Measurements from ENCODE around the gene CABLES1. TPM values are rescaled to one million over a fixed set of nuclear protein-coding genes. Genes with fewer than 3 reads are reported as not detected.

The CABLES1 gene
- total RNA-seq, 2 donors from 2014 or later: 9.9 to 16.7 TPM

DNA sequence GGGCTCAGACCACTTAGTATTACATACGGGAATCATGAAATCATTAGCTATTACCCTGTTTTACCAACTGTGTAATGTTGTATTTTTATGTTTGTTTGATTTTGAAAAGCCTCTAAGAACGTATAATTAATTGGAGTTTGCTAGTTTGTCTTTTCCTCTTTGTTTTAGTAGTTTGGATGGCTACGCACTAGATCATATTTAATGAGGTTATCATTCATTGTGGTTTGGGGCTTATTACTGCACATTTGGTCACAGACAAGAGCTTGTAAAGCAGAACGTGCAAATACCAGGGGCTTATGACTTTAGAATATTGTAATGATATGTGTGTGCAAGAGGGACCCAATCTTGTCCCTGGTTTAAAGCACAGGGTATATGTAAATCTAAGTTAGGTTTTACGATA lies 10.3 kb downstream of the CABLES1 start:
- Mint-ChIP-seq H3K9me3 (no peaks in the 10 kb centered on the region), H3K36me3 (ENCODE audit: low read depth) (peaks cover 6% of the 10 kb centered on the region), H3K27ac (no peak overlapping the region), H3K4me3 (no peak overlapping the region), H3K4me1 (peaks cover 26% of the 10 kb centered on the region), H3K27me3 (ENCODE audit: insufficient read depth) (no peaks in the 10 kb centered on the region)
- Histone ChIP-seq H3K27ac (ENCODE audit: low read depth, low read length) (no peak overlapping the region), H3K27me3 (ENCODE audit: control insufficient read depth, insufficient read depth, low read length, poor library complexity, severe bottlenecking) (no peaks in the 10 kb centered on the region), H3K36me3 (ENCODE audit: control insufficient read depth, insufficient read depth, low read length) (no peaks in the 10 kb centered on the region), H3K9me3 (ENCODE audit: control insufficient read depth, low read length) (no peaks in the 10 kb centered on the region), H3K4me3 (ENCODE audit: low read length) (no peak overlapping the region), H3K4me1 (ENCODE audit: control insufficient read depth, insufficient read depth, low read length) (no peaks in the 10 kb centered on the region), H3K9ac (ENCODE audit: extremely low read depth, low read length, poor library complexity, severe bottlenecking) (no peak overlapping the region)
- DNase-seq: no peak
- TF ChIP-seq, protein P1, sequence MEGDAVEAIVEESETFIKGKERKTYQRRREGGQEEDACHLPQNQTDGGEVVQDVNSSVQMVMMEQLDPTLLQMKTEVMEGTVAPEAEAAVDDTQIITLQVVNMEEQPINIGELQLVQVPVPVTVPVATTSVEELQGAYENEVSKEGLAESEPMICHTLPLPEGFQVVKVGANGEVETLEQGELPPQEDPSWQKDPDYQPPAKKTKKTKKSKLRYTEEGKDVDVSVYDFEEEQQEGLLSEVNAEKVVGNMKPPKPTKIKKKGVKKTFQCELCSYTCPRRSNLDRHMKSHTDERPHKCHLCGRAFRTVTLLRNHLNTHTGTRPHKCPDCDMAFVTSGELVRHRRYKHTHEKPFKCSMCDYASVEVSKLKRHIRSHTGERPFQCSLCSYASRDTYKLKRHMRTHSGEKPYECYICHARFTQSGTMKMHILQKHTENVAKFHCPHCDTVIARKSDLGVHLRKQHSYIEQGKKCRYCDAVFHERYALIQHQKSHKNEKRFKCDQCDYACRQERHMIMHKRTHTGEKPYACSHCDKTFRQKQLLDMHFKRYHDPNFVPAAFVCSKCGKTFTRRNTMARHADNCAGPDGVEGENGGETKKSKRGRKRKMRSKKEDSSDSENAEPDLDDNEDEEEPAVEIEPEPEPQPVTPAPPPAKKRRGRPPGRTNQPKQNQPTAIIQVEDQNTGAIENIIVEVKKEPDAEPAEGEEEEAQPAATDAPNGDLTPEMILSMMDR (conservative IDR thresholded peaks at IDR 0.05): no peak
- 94% methylated on average over 5 of the region's 5 CpGs; no CpG with 5 or more reads in 1 of the 2 experiments for WGBS, 2 experiments (ENCODE audit: insufficient coverage in 1 of 2, insufficient read length in 1 of 2)

DNA sequence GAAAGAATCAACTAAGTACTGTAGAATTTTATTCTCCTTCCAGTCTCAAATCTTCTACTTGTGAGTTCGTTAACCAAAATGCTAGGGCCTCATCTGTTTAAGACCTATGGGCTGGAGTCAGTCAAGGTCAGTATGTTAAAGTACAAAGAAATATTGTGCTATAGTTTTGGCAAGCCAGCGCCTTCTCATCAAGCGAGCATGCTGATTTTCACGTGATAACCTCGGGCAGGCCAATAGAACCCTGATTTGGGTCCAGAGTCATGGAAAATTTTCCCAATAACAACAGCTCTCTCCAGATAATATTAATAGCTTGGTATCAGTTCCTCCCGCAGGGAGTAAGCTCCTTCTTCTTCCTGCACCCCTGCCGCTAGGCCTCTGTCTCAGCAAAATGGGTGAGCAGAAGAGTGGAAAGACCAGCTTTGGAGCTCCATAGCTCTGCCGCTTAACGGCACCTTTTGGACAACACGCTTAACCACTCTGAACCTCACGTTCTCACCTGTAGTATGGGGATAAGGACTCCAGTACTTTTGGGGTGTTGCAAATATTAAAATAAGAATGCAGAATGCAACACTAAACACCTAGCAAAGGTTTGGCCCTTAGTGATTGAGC lies 11.7 kb downstream of the CABLES1 start:
- H3K4me1 Mint-ChIP-seq: peaks cover 15% of the 10 kb centered on the region
- no peaks in the 10 kb centered on the region for H3K27me3 ChIP-seq (ENCODE audit: control insufficient read depth, insufficient read depth, low read length, poor library complexity, severe bottlenecking)
- no peaks in the 10 kb centered on the region for H3K4me1 ChIP-seq (ENCODE audit: control insufficient read depth, insufficient read depth, low read length)
- no peak overlapping the region for H3K27ac Mint-ChIP-seq
- TF ChIP-seq, protein P1 (conservative IDR thresholded peaks at IDR 0.05): no peak
- no peaks in the 10 kb centered on the region for H3K36me3 ChIP-seq (ENCODE audit: control insufficient read depth, insufficient read depth, low read length)
- DNase-seq: no peak
- H3K4me3 Mint-ChIP-seq: no peak overlapping the region
- H3K27ac ChIP-seq (ENCODE audit: low read depth, low read length): no peak overlapping the region
- H3K36me3 Mint-ChIP-seq (ENCODE audit: low read depth): peaks cover 8% of the 10 kb centered on the region
- H3K4me3 ChIP-seq (ENCODE audit: low read length): no peak overlapping the region
- H3K9me3 Mint-ChIP-seq: no peaks in the 10 kb centered on the region
- H3K9me3 ChIP-seq (ENCODE audit: control insufficient read depth, low read length): no peaks in the 10 kb centered on the region
- no peak overlapping the region for H3K9ac ChIP-seq (ENCODE audit: extremely low read depth, low read length, poor library complexity, severe bottlenecking)
- H3K27me3 Mint-ChIP-seq (ENCODE audit: insufficient read depth): no peaks in the 10 kb centered on the region
- WGBS, 2 experiments (ENCODE audit: insufficient coverage in 1 of 2, insufficient read length in 1 of 2): 96 to 97% methylated on average over 6 to 11 of the region's 11 CpGs

DNA sequence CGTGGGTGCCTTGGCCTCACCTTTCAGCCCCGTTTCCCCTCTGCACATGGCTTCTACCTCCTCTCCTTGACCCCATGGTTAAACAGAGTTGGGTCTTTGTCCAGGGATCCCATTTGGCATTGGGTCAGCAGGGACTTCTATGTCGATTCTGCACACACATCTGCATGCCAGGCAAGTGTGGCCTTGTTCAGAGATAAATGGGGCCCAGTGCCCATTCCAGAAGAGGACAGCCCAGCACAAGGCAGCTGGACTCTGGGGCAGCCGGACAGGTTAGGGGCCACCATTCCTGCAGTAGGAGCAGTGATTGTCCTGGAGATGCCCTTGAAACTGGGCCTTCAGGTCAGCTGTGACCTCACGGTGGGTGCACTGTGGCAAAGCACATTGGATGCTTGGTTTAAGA lies 13.1 kb downstream of the CABLES1 start:
- no peak overlapping the region for H3K9ac ChIP-seq (ENCODE audit: extremely low read depth, low read length, poor library complexity, severe bottlenecking)
- peaks cover 11% of the 10 kb centered on the region for H3K4me1 Mint-ChIP-seq
- TF ChIP-seq, protein P1 (conservative IDR thresholded peaks at IDR 0.05): no peak
- H3K36me3 Mint-ChIP-seq (ENCODE audit: low read depth): peaks cover 8% of the 10 kb centered on the region
- H3K36me3 ChIP-seq (ENCODE audit: control insufficient read depth, insufficient read depth, low read length): no peaks in the 10 kb centered on the region
- H3K4me1 ChIP-seq (ENCODE audit: control insufficient read depth, insufficient read depth, low read length): no peaks in the 10 kb centered on the region
- H3K4me3 Mint-ChIP-seq: no peak overlapping the region
- no peak for DNase-seq
- no peaks in the 10 kb centered on the region for H3K9me3 ChIP-seq (ENCODE audit: control insufficient read depth, low read length)
- H3K27me3 ChIP-seq (ENCODE audit: control insufficient read depth, insufficient read depth, low read length, poor library complexity, severe bottlenecking): no peaks in the 10 kb centered on the region
- no peaks in the 10 kb centered on the region for H3K27me3 Mint-ChIP-seq (ENCODE audit: insufficient read depth)
- 95 to 97% methylated on average over 5 of the region's 5 CpGs for WGBS, 2 experiments (ENCODE audit: insufficient coverage in 1 of 2, insufficient read length in 1 of 2)
- no peaks in the 10 kb centered on the region for H3K9me3 Mint-ChIP-seq
- H3K27ac Mint-ChIP-seq: peak overlapping the region; percentile 6
- no peak overlapping the region for H3K4me3 ChIP-seq (ENCODE audit: low read length)
- H3K27ac ChIP-seq (ENCODE audit: low read depth, low read length): no peak overlapping the region
